GM21529 (cell line): ENCODE results near the gene PRM1.

Experiments
- ATAC-seq: cut with Tn5 transposase; IDR thresholded peaks from one replicate; pipeline ENCODE4 v1.9.1; 2021; ENCODE audit not compliant: unreplicated experiment

The PRM1 gene

GRCh38 chr16:11273721-11274324 lies 7.3 kb downstream of the PRM1 start:
- ATAC-seq, result no peak

- ATAC-seq, result no peak
These were observed 8.0 kb downstream of the PRM1 start, which contains the start of gene PRM3 for GRCh38 chr16:11272921-11273720. Gene PRM3, minus strand, starts transcription at chr16:11273629. Its CDS starts 34 bp downstream, at chr16:11273595.

GRCh38 chr16:11272484-11272883 lies 8.6 kb downstream of the PRM1 start:
- ATAC-seq, result no peak

GRCh38 chr16:11271610-11272009 lies 9.5 kb downstream of the PRM1 start:
- ATAC-seq, result no peak

GRCh38 chr16:11270602-11271162 lies 10.4 kb downstream of the PRM1 start:
- ATAC-seq, result no peak

GRCh38 chr16:11268921-11269375 lies 12.2 kb downstream of the PRM1 start, which contains the start of gene TNP2:
Gene TNP2, minus strand, starts transcription at chr16:11269325. Its CDS starts 63 bp downstream, at chr16:11269262.
- no peak for ATAC-seq

- no peak for ATAC-seq
These were observed 16.0 kb downstream of the PRM1 start for GRCh38 chr16:11265124-11265523.

- no peak for ATAC-seq
These were observed 16.8 kb downstream of the PRM1 start for GRCh38 chr16:11264155-11264832.

- no peak for ATAC-seq
These were observed 17.4 kb downstream of the PRM1 start for GRCh38 chr16:11263737-11264136.

GRCh38 chr16:11262915-11263314 lies 18.2 kb downstream of the PRM1 start:
- no peak for ATAC-seq

GRCh38 chr16:11260596-11260966 lies 20.5 kb downstream of the PRM1 start:
- ATAC-seq, result no peak

- no peak for ATAC-seq
These were observed 21.2 kb downstream of the PRM1 start for GRCh38 chr16:11259655-11260595.

GRCh38 chr16:11258553-11259492 lies 22.3 kb downstream of the PRM1 start:
- ATAC-seq, result no peak

- no peak for ATAC-seq
These were observed 23.8 kb downstream of the PRM1 start for GRCh38 chr16:11257131-11257938.

GRCh38 chr16:11256661-11257130 lies 24.4 kb downstream of the PRM1 start:
- no peak for ATAC-seq

GRCh38 chr16:11255737-11256660 lies 25.1 kb downstream of the PRM1 start, which contains the start of gene SOCS1:
Gene SOCS1, minus strand, starts transcription at chr16:11256204. Its CDS starts 726 bp downstream, at chr16:11255478.
- ATAC-seq, result peak; percentile 55
